MM.1S (cell line): ENCODE measurements around the gene AFAP1.

Experiments used
- EZH2 ChIP-seq: fragments of 300-600 bp; sonication (generic); optimal IDR thresholded peaks from 2 replicates; pipeline ENCODE3; 2017; ENCODE audit warnings: low read depth, mild to moderate bottlenecking, antibody characterized with exemption, low read length, mixed read lengths
- EZH2phosphoT487 ChIP-seq: fragments of 300-600 bp; sonication (generic); IDR thresholded peaks from 2 replicates; pipeline ENCODE4 v1.6.1; 2018; ENCODE audit warnings: antibody characterized with exemption, low read length
- TF ChIP-seq, protein P1 (sequence below): fragments of 300-600 bp; sonication (generic); IDR thresholded peaks from 2 replicates; pipeline ENCODE4 v1.5.1; 2016; ENCODE audit warnings: antibody characterized with exemption, low read length, mixed read lengths

DNA sequence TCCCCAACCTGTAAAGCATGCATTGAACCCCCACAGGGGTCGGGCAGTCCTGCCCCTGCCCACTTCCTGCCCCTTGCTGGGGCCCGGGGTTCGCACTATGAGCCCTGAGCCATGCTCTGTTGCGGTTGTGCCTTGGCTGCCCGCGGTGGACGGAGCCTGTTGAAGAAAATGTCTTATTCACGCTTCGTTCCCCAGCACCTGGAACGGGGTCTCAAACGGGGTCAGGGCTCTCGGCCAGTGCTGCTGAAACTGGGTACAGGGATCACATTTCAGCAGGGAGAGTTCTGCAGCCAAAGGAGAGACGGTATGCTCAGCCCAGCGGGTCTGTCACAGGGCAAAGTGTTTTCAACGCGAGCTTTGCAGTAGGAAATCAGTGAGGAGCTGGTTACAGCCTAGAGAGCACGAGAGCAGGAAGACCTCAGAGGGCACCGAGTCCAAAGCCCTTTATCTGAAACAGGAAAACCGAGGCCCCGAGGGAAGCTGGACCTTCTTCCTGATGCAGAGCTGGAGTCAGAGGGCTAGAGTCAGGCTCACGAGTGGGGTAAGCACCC is 46.3 kb upstream of the AFAP1 start:
- TF ChIP-seq, protein P1, sequence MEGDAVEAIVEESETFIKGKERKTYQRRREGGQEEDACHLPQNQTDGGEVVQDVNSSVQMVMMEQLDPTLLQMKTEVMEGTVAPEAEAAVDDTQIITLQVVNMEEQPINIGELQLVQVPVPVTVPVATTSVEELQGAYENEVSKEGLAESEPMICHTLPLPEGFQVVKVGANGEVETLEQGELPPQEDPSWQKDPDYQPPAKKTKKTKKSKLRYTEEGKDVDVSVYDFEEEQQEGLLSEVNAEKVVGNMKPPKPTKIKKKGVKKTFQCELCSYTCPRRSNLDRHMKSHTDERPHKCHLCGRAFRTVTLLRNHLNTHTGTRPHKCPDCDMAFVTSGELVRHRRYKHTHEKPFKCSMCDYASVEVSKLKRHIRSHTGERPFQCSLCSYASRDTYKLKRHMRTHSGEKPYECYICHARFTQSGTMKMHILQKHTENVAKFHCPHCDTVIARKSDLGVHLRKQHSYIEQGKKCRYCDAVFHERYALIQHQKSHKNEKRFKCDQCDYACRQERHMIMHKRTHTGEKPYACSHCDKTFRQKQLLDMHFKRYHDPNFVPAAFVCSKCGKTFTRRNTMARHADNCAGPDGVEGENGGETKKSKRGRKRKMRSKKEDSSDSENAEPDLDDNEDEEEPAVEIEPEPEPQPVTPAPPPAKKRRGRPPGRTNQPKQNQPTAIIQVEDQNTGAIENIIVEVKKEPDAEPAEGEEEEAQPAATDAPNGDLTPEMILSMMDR = no peak
- no peak for TF ChIP-seq EZH2phosphoT487
- no peak for TF ChIP-seq EZH2
